B cell (primary cell): ENCODE measurements around the gene DNAJC7. TPM values are rescaled to one million over a fixed set of nuclear protein-coding genes. Genes with fewer than 3 reads are reported as not detected.

Experiments used
- ATAC-seq: fragments of 200-7000 bp; cut with Tn5 transposase; one replicate; pipeline ENCODE4 v1.10.0; 2021; ENCODE audit warnings: low read depth, mild to moderate bottlenecking, moderate number of reproducible peaks, moderate library complexity
- CTCF ChIA-PET: fragments of 350-600 bp; sonication (Branson Sonifier 250); formaldehyde crosslinking; loops from one replicate; lab custom pipeline; 2021; ENCODE audit warnings: antibody characterized with exemption, inconsistent platforms; lab: Charles Lee
- POLR2A ChIA-PET: fragments of 350-600 bp; sonication (Branson Sonifier 250); formaldehyde crosslinking; loops from one replicate; lab custom pipeline; 2021; ENCODE audit warnings: antibody characterized with exemption; lab: Charles Lee
- DNase-seq: peaks from one replicate; pipeline ENCODE4 v3.0.0; 2013
- H2AFZ ChIP-seq: 2 replicates; pipeline ENCODE4 v1.6.1; 2012; ENCODE audit warnings: mild to moderate bottlenecking, low read depth, low read length; ENCODE audit not compliant: insufficient read depth, poor library complexity, severe bottlenecking
- H3K27ac ChIP-seq, 2 donors: 1 replicate in 1 of 2; 2 replicates in 1 of 2; pipeline ENCODE4 v1.5.1; 2012 to 2013; ENCODE audit warnings: low read length in 2 of 2, mild to moderate bottlenecking in 2 of 2, moderate library complexity in 1 of 2
- H3K27me3 ChIP-seq, 4 experiments: fragments of 200-600 bp in 1 of 4; sonication (generic) in 1 of 4; replicated peaks in 1 of 4; 1 replicate in 2 of 4; 2 replicates in 2 of 4; pipeline versions ENCODE4 v1.6.1 to v1.7.0; 2013 to 2016; ENCODE audit warnings: low read length in 3 of 4, mild to moderate bottlenecking in 2 of 4, mixed read lengths in 1 of 4, moderate library complexity in 1 of 4; ENCODE audit not compliant: insufficient read depth in 4 of 4, control insufficient read depth in 3 of 4; ENCODE audit errors: control extremely low read depth in 1 of 4
- H3K36me3 ChIP-seq, 2 experiments: replicated peaks in 1 of 2; 1 replicate in 1 of 2; 2 replicates in 1 of 2; pipeline versions ENCODE4 v1.6.1 to v1.7.1; 2013; ENCODE audit warnings: low read length in 1 of 2; ENCODE audit not compliant: insufficient read depth in 2 of 2, control insufficient read depth in 1 of 2; ENCODE audit errors: control extremely low read depth in 1 of 2, extremely low read depth in 1 of 2
- H3K4me1 ChIP-seq, 2 donors: fragments of 200-600 bp in 1 of 2; sonication (generic) in 1 of 2; 1 replicate in 1 of 2; 2 replicates in 1 of 2; pipeline versions ENCODE4 v1.5.1 to v1.6.1; 2013 to 2017; ENCODE audit warnings: low read length in 2 of 2; ENCODE audit not compliant: control insufficient read depth in 2 of 2, insufficient read depth in 2 of 2
- H3K4me2 ChIP-seq: replicated peaks from 2 replicates; pipeline ENCODE3; 2012; ENCODE audit warnings: mild to moderate bottlenecking, low read depth, low read length; ENCODE audit not compliant: poor library complexity, severe bottlenecking
- H3K4me3 ChIP-seq, 5 experiments: fragments of 200-600 bp in 1 of 5; sonication (generic) in 1 of 5; 1 replicate in 3 of 5; 2 replicates in 2 of 5; pipeline versions ENCODE4 v1.5.1 to v1.7.0; 2011 to 2016; ENCODE audit warnings: low read length in 4 of 5, mild to moderate bottlenecking in 4 of 5, low read depth in 2 of 5, control low read depth in 1 of 5, moderate library complexity in 1 of 5; ENCODE audit not compliant: insufficient read depth in 1 of 5; ENCODE audit errors: control extremely low read depth in 1 of 5, extremely low read depth in 1 of 5
- H3K79me2 ChIP-seq: fragments of 200-600 bp; sonication (generic); one replicate; pipeline ENCODE4 v1.6.0; 2016; ENCODE audit warnings: low read length; ENCODE audit not compliant: control insufficient read depth, insufficient read depth
- H3K9ac ChIP-seq: fragments of 200-600 bp; sonication (generic); 2 replicates; pipeline ENCODE4 v1.6.1; 2017; ENCODE audit warnings: mild to moderate bottlenecking, low read length, moderate library complexity
- H3K9me3 ChIP-seq, 3 donors: one replicate each; pipeline versions ENCODE4 v1.6.1 to v1.7.1; 2013; ENCODE audit warnings: low read length in 2 of 3; ENCODE audit not compliant: control insufficient read depth in 2 of 3, insufficient read depth in 1 of 3; ENCODE audit errors: control extremely low read depth in 1 of 3
- H4K20me1 ChIP-seq: 2 replicates; pipeline ENCODE4 v1.6.0; 2012; ENCODE audit warnings: mild to moderate bottlenecking, low read length; ENCODE audit not compliant: insufficient read depth, control insufficient read depth, poor library complexity, severe bottlenecking
- H3K27ac Mint-ChIP-seq: one replicate; pipeline ENCODE4 v1.8.0; 2021; ENCODE audit warnings: mixed read lengths
- H3K27me3 Mint-ChIP-seq: one replicate; pipeline ENCODE4 v1.8.0; 2021; ENCODE audit warnings: mixed read lengths
- H3K4me1 Mint-ChIP-seq: one replicate; pipeline ENCODE4 v1.8.0; 2021; ENCODE audit warnings: mixed read lengths
- H3K4me3 Mint-ChIP-seq: one replicate; pipeline ENCODE4 v1.8.0; 2021; ENCODE audit warnings: mixed read lengths
- H3K9me3 Mint-ChIP-seq: one replicate; pipeline ENCODE4 v1.8.0; 2022; ENCODE audit warnings: mixed read lengths; ENCODE audit not compliant: insufficient read depth
- CTCF ChIP-seq: fragments of 200-600 bp; IDR thresholded peaks from one replicate; pipeline ENCODE4 v1.8.0; 2022; ENCODE audit warnings: antibody characterized with exemption, mild to moderate bottlenecking
- EZH2 ChIP-seq: IDR thresholded peaks from 2 replicates; pipeline ENCODE4 v1.6.1; 2012; ENCODE audit warnings: borderline replicate concordance, low read depth, mild to moderate bottlenecking, moderate library complexity, low read length; ENCODE audit not compliant: insufficient read depth, poor library complexity, severe bottlenecking
- WGBS: methylation state at CpG from one replicate; pipeline ENCODE4 v1.1.5; 2013; ENCODE audit warnings: missing lambda C conversion rate; ENCODE audit not compliant: insufficient coverage; 5-methylcytosine and 5-hydroxymethylcytosine counted together
- intact Hi-C: fragments of 100-400 bp; cut with micrococcal nuclease; formaldehyde crosslinking; loops from one replicate; pipeline ENCODE4 v1.10.0; 2022
- polyA plus RNA-seq: library from polyadenylated mRNA; depleted of rRNA; stranded (reverse); fragments of >200 nt; gene quantifications from 2 replicates; pipeline ENCODE4 v1.2.3, GENCODE V29; 2012
- total RNA-seq, 2 donors: library from RNA; stranded (reverse); fragments of 120-200 nt in 1 of 2; gene quantifications; 1 replicate in 1 of 2; 2 replicates in 1 of 2; pipeline versions ENCODE4 v1.2.3 to v1.2.4, GENCODE V29; 2013 to 2022

Gene DNAJC7
- total and polyA plus RNA-seq, 2 donors (not counting 1 experiment from before 2014, with no cell fraction given) = 22.0 to 152 TPM

GRCh38 chr17:42039794-42040763 is 22.8 kb upstream of the DNAJC7 start:
- ChIA-PET POLR2A (no interaction called here), CTCF (interaction anchor here (0.8 kb wide), 2 partner anchors 9 to 43 kb away, joined by 3 read pairs; no protein-coding TSS in a partner anchor)
- no peak overlapping the region for H2AFZ ChIP-seq
- H3K27me3 Mint-ChIP-seq = peaks cover 6% of the 10 kb centered on the region
- no peak overlapping the region for H3K4me3 ChIP-seq
- no peak overlapping the region for H3K4me3 Mint-ChIP-seq
- H3K4me1 Mint-ChIP-seq = no peaks in the 10 kb centered on the region
- no peaks in the 10 kb centered on the region for H3K4me1 ChIP-seq
- no peak overlapping the region for H3K27ac ChIP-seq
- ATAC-seq = no peak
- no peak for DNase-seq
- WGBS = 45% methylated on average over 77 of the region's 77 CpGs
- no peaks in the 10 kb centered on the region for H4K20me1 ChIP-seq
- TF ChIP-seq EZH2 = no peak
- TF ChIP-seq CTCF = no peak
- H3K27ac Mint-ChIP-seq = no peak overlapping the region
- H3K9me3 Mint-ChIP-seq = no peaks in the 10 kb centered on the region
- H3K36me3 ChIP-seq = no peaks in the 10 kb centered on the region
- H3K27me3 ChIP-seq = peaks cover 0 to 10% (median 1%) of the 10 kb centered on the region in 4 experiments
- peak overlapping the region; percentile 22 for H3K4me2 ChIP-seq
- no peaks in the 10 kb centered on the region for H3K9me3 ChIP-seq
- H3K9ac ChIP-seq = no peak overlapping the region
- intact Hi-C loops = no loop called here
- no peaks in the 10 kb centered on the region for H3K79me2 ChIP-seq
